ENCODE measurements around the gene ENTPD6. TPM values are rescaled to one million over a fixed set of nuclear protein-coding genes. Genes with fewer than 3 reads are reported as not detected.

ENTPD6 gene
- total RNA-seq, 4 donors from 2014 or later, result 62.2 to 114 (median 67.0) TPM

DNA sequence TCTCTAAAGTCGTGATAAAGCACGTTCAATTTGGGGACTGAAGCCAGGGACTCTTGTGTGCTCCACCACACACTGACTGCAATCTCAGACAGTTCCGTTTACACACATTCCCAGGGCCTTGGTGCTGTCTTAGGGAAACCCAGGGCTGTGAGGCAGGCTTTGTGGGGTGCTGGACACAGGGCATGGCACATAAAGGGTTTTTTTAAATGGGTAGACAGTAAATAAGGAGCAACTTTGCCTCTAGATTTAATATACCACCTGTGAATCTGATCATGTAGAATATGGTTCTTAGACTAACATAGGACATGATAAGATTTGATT lies 2.3 kb downstream of the ENTPD6 start:
- WGBS, 2 donors, result 69 to 86% methylated on average over 3 of the region's 3 CpGs
- DNase-seq (ENCODE audit: low spot score in 2 of 2), result no peak
- peaks cover 0 to 3% (median 0%) of the 10 kb centered on the region in 3 donors for H3K36me3 ChIP-seq
- H3K4me1 ChIP-seq, result peaks cover 0 to 55% (median 17%) of the 10 kb centered on the region in 4 donors
- no peak overlapping the region for H3K4me3 ChIP-seq
- H3K9me3 ChIP-seq, result no peaks in the 10 kb centered on the region
- peak overlapping the region in 2 of 4 donors; percentile 85 to 93 for H3K27ac ChIP-seq
- no peak for TF ChIP-seq EP300 (IDR thresholded peaks at IDR 0.05)
- TF ChIP-seq, protein P1, sequence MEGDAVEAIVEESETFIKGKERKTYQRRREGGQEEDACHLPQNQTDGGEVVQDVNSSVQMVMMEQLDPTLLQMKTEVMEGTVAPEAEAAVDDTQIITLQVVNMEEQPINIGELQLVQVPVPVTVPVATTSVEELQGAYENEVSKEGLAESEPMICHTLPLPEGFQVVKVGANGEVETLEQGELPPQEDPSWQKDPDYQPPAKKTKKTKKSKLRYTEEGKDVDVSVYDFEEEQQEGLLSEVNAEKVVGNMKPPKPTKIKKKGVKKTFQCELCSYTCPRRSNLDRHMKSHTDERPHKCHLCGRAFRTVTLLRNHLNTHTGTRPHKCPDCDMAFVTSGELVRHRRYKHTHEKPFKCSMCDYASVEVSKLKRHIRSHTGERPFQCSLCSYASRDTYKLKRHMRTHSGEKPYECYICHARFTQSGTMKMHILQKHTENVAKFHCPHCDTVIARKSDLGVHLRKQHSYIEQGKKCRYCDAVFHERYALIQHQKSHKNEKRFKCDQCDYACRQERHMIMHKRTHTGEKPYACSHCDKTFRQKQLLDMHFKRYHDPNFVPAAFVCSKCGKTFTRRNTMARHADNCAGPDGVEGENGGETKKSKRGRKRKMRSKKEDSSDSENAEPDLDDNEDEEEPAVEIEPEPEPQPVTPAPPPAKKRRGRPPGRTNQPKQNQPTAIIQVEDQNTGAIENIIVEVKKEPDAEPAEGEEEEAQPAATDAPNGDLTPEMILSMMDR (IDR thresholded peaks at IDR 0.05), result no peak
- TF ChIP-seq POLR2A (IDR thresholded peaks at IDR 0.05), result no peak
- no peaks in the 10 kb centered on the region for H3K27me3 ChIP-seq

DNA sequence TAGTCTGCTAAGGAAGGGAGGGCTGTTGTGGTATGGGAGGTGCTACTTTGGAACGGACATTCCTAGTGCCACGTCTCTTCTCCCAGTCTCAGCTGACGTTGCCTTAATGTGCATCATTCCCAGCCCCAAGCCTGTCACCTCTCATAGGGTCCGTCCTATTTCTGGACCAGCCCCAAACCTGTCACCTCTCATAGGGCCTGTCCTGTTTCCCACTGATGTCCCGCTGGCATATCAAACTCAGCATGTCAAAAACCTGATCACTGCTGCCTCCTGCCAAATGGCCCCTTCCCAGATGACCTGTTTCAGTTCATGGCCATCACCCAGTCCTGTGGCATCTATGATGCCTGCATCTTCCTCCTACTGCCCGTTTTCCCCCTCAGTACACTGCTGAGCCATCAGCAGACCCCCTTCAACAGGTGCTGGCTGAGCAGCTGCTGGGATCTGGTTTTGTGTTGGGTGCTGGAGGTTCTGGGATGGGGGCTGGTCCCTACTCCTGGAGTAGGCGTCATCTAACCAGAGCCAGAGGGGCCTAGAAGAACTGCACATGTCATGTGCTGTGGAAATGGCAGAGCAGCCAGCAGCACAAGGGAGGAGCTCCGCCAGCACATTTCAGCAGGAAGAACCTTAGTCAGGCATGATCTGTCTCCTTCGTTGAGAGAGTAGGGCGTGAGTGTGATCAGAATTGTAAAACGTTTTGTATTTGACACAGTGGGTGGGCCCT lies 3.3 kb downstream of the ENTPD6 start:
- Histone ChIP-seq H3K27ac (peak overlapping the region in 2 of 4 donors; percentile 38 to 57), H3K9me3 (no peaks in the 10 kb centered on the region), H3K4me1 (peaks cover 0 to 55% (median 22%) of the 10 kb centered on the region in 4 donors), H3K4me3 (no peak overlapping the region), H3K36me3 (peaks cover 0 to 5% (median 0%) of the 10 kb centered on the region in 3 donors), H3K27me3 (no peaks in the 10 kb centered on the region)
- no peak for DNase-seq (ENCODE audit: low spot score in 2 of 2)
- no peak for TF ChIP-seq EP300 (IDR thresholded peaks at IDR 0.05)
- TF ChIP-seq, protein P1 (IDR thresholded peaks at IDR 0.05), result no peak
- no peak for TF ChIP-seq POLR2A (IDR thresholded peaks at IDR 0.05)
- WGBS, 2 donors, result 72 to 74% methylated on average over 11 of the region's 11 CpGs

- Histone ChIP-seq H3K9me3 (no peaks in the 10 kb centered on the region), H3K4me3 (no peak overlapping the region), H3K27ac (peak overlapping the region in 2 of 4 donors; percentile 38 to 57), H3K27me3 (no peaks in the 10 kb centered on the region), H3K36me3 (peaks cover 0 to 5% (median 0%) of the 10 kb centered on the region in 3 donors), H3K4me1 (peaks cover 0 to 60% (median 23%) of the 10 kb centered on the region in 4 donors)
- 65 to 71% methylated on average over 5 of the region's 5 CpGs for WGBS, 2 donors
- DNase-seq (ENCODE audit: low spot score in 2 of 2), result no peak
- no peak for TF ChIP-seq POLR2A (IDR thresholded peaks at IDR 0.05)
- TF ChIP-seq, protein P1 (IDR thresholded peaks at IDR 0.05), result no peak
- TF ChIP-seq EP300 (IDR thresholded peaks at IDR 0.05), result no peak
These were observed 4.2 kb downstream of the ENTPD6 start for GRCh38 chr20:25199473-25200260.

GRCh38 chr20:25203089-25203488 lies 7.6 kb downstream of the ENTPD6 start:
- peak overlapping the region in 1 of 4 donors; percentile 79 for H3K27ac ChIP-seq
- H3K9me3 ChIP-seq, result no peaks in the 10 kb centered on the region
- H3K27me3 ChIP-seq, result no peaks in the 10 kb centered on the region
- H3K4me1 ChIP-seq, result peaks cover 0 to 59% (median 10%) of the 10 kb centered on the region in 4 donors
- WGBS, 2 donors, result 61 to 80% methylated on average over 2 of the region's 2 CpGs
- TF ChIP-seq, protein P1 (IDR thresholded peaks at IDR 0.05), result no peak
- no peak for TF ChIP-seq POLR2A (IDR thresholded peaks at IDR 0.05)
- no peak for TF ChIP-seq EP300 (IDR thresholded peaks at IDR 0.05)
- no peak overlapping the region for H3K4me3 ChIP-seq
- DNase-seq (ENCODE audit: low spot score in 2 of 2), result no peak
- peaks cover 0 to 19% (median 0%) of the 10 kb centered on the region in 3 donors for H3K36me3 ChIP-seq

GRCh38 chr20:25203871-25204320 lies 8.4 kb downstream of the ENTPD6 start:
- no peaks in the 10 kb centered on the region for H3K9me3 ChIP-seq
- WGBS, 2 donors, result 33 to 39% methylated on average over 1 of the region's 1 CpG
- DNase-seq (ENCODE audit: low spot score in 2 of 2), result no peak
- H3K27me3 ChIP-seq, result no peaks in the 10 kb centered on the region
- TF ChIP-seq EP300 (IDR thresholded peaks at IDR 0.05), result no peak
- TF ChIP-seq, protein P1 (IDR thresholded peaks at IDR 0.05), result no peak
- TF ChIP-seq POLR2A (IDR thresholded peaks at IDR 0.05), result no peak
- H3K27ac ChIP-seq, result peak overlapping the region in 2 of 4 donors; percentile 66 to 79
- H3K4me3 ChIP-seq, result no peak overlapping the region
- peaks cover 0 to 52% (median 10%) of the 10 kb centered on the region in 4 donors for H3K4me1 ChIP-seq
- H3K36me3 ChIP-seq, result peaks cover 0 to 19% (median 0%) of the 10 kb centered on the region in 3 donors
